ENCODE results near the gene GPLD1. TPM values are rescaled to one million over a fixed set of nuclear protein-coding genes. Genes with fewer than 3 reads are reported as not detected.

Gene GPLD1
- total RNA-seq, 1 donor from 2014 or later: 4.8 TPM

GRCh38 chr6:24464253-24465038, 24.9 kb downstream of the GPLD1 start:
- Mint-ChIP-seq H3K9me3 (no peaks in the 10 kb centered on the region), H3K4me1 (no peaks in the 10 kb centered on the region), H3K36me3 (no peaks in the 10 kb centered on the region), H3K4me3 (no peak overlapping the region), H3K27me3 (ENCODE audit: low read depth) (no peaks in the 10 kb centered on the region), H3K27ac (no peak overlapping the region)
- no peak for TF ChIP-seq CTCF (IDR thresholded peaks at IDR 0.05; ENCODE audit: unreplicated experiment)
- DNase-seq (ENCODE audit: low spot score in 2 of 2, unreplicated experiment in 2 of 2): no peak

- Mint-ChIP-seq H3K36me3 (no peaks in the 10 kb centered on the region), H3K4me1 (no peaks in the 10 kb centered on the region), H3K9me3 (no peaks in the 10 kb centered on the region), H3K27me3 (ENCODE audit: low read depth) (no peaks in the 10 kb centered on the region), H3K4me3 (no peak overlapping the region), H3K27ac (no peak overlapping the region)
- DNase-seq (ENCODE audit: low spot score in 2 of 2, unreplicated experiment in 2 of 2): no peak
- no peak for TF ChIP-seq CTCF (IDR thresholded peaks at IDR 0.05; ENCODE audit: unreplicated experiment)
Measured at GRCh38 chr6:24460966-24461365, 28.4 kb downstream of the GPLD1 start.

- Mint-ChIP-seq H3K9me3 (no peaks in the 10 kb centered on the region), H3K4me1 (no peaks in the 10 kb centered on the region), H3K4me3 (no peak overlapping the region), H3K27ac (no peak overlapping the region), H3K27me3 (ENCODE audit: low read depth) (no peaks in the 10 kb centered on the region), H3K36me3 (no peaks in the 10 kb centered on the region)
- no peak for TF ChIP-seq CTCF (IDR thresholded peaks at IDR 0.05; ENCODE audit: unreplicated experiment)
- DNase-seq (ENCODE audit: low spot score in 2 of 2, unreplicated experiment in 2 of 2): no peak
Measured at GRCh38 chr6:24458941-24459340, 30.4 kb downstream of the GPLD1 start.

GRCh38 chr6:24458134-24458533, 31.2 kb downstream of the GPLD1 start:
- TF ChIP-seq CTCF (IDR thresholded peaks at IDR 0.05; ENCODE audit: unreplicated experiment): no peak
- DNase-seq (ENCODE audit: low spot score in 2 of 2, unreplicated experiment in 2 of 2): no peak
- Mint-ChIP-seq H3K4me1 (no peaks in the 10 kb centered on the region), H3K36me3 (no peaks in the 10 kb centered on the region), H3K27me3 (ENCODE audit: low read depth) (no peaks in the 10 kb centered on the region), H3K27ac (no peak overlapping the region), H3K9me3 (no peaks in the 10 kb centered on the region), H3K4me3 (no peak overlapping the region)

GRCh38 chr6:24455061-24455460, 34.3 kb downstream of the GPLD1 start:
- Mint-ChIP-seq H3K4me1 (peaks cover 6% of the 10 kb centered on the region), H3K4me3 (no peak overlapping the region), H3K27ac (no peak overlapping the region), H3K27me3 (ENCODE audit: low read depth) (no peaks in the 10 kb centered on the region), H3K36me3 (no peaks in the 10 kb centered on the region), H3K9me3 (no peaks in the 10 kb centered on the region)
- no peak for TF ChIP-seq CTCF (IDR thresholded peaks at IDR 0.05; ENCODE audit: unreplicated experiment)
- DNase-seq (ENCODE audit: low spot score in 2 of 2, unreplicated experiment in 2 of 2): no peak
